Ectodermal cell (in vitro differentiated cells): ENCODE measurements around the gene RASGEF1B.

Source experiments
- H3K27ac ChIP-seq: 2 replicates; pipeline ENCODE4 v1.7.0; 2013; ENCODE audit warnings: mild to moderate bottlenecking, low read depth, low read length; ENCODE audit not compliant: insufficient read depth, poor library complexity, severe bottlenecking
- H3K27me3 ChIP-seq: 2 replicates; pipeline ENCODE4 v1.7.0; 2013; ENCODE audit warnings: mild to moderate bottlenecking, low read length; ENCODE audit not compliant: insufficient read depth, control insufficient read depth, poor library complexity, severe bottlenecking
- H3K36me3 ChIP-seq: one replicate; pipeline ENCODE4 v1.7.0; 2013; ENCODE audit warnings: low read length; ENCODE audit not compliant: control insufficient read depth, insufficient read depth
- H3K4me1 ChIP-seq: one replicate; pipeline ENCODE4 v1.7.0; 2013; ENCODE audit warnings: low read length; ENCODE audit not compliant: control insufficient read depth, insufficient read depth
- H3K4me3 ChIP-seq: 2 replicates; pipeline ENCODE4 v1.7.0; 2013; ENCODE audit warnings: low read depth, low read length, control low read depth; ENCODE audit not compliant: insufficient read depth
- H3K9me3 ChIP-seq: 2 replicates; pipeline ENCODE4 v1.7.0; 2013; ENCODE audit warnings: mild to moderate bottlenecking, low read length, moderate library complexity; ENCODE audit not compliant: control insufficient read depth
- WGBS, 2 experiments: methylation state at CpG; one replicate each; pipeline ENCODE4 v1.1.7; 2013; ENCODE audit warnings: missing lambda C conversion rate in 2 of 2; 5-methylcytosine and 5-hydroxymethylcytosine counted together

The RASGEF1B gene

DNA sequence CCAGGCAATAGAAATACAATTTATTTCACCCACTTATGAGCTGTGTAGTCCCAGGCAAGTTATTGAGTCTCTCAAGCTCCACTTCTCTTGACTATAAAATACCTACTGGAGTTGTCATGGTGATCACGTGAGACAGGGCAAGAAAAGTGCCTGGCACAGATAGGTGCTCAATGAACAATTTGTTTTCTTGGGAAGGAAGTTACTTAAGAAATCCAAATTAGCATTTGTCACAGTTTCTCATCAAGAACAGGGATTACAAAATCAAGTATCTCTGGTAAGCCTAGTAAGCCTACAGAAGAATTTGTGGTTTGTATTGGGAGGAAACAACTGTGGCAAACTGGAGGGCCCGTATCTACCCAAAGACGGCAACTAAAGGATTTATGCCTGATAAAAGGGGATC is 37.5 kb upstream of the RASGEF1B start:
- Histone ChIP-seq H3K27ac (no peak overlapping the region), H3K9me3 (no peaks in the 10 kb centered on the region), H3K4me1 (peaks cover 10% of the 10 kb centered on the region), H3K36me3 (no peaks in the 10 kb centered on the region), H3K27me3 (no peaks in the 10 kb centered on the region), H3K4me3 (no peak overlapping the region)
- 88 to 97% methylated on average over 3 of the region's 3 CpGs for WGBS, 2 experiments

DNA sequence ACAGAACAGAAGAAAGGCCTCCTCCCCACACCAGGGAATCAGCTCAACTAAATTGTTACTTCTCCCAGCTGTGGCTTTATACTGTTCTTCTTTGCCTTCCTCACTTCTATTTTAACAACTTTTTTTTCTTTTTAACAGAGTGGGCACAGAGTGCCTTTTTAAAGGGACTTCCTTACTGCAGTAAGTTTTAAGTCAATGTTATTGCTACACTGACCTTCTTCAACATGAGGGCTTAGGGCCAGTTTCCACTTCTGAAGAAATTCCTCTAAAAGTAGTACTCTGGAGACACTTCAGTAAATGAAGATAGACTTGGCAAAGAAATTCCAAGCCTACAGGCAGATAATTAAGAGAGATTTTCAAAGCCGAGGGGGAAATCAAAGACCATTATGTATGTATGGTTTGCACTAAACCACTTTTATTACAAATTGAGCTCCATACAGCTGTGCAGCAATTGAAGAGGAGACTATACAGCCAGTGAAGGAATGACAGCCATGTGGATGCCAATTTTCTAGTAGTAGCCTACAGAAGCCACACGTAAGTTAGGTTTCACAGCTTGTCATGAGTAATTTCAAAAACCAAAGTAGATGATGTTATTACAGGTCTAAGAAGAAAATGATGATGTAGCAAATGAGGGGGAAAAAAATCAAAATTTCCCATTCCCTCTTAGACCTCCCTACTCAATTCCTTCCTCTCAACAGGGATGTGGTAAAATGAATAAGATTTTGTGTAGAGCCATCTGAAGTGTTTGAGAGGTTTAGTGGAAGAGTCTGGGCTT is 36.9 kb upstream of the RASGEF1B start:
- Histone ChIP-seq H3K36me3 (no peaks in the 10 kb centered on the region), H3K27ac (no peak overlapping the region), H3K4me3 (no peak overlapping the region), H3K9me3 (no peaks in the 10 kb centered on the region), H3K4me1 (peaks cover 10% of the 10 kb centered on the region), H3K27me3 (no peaks in the 10 kb centered on the region)
- WGBS, 2 experiments = 86 to 97% methylated on average over 2 of the region's 2 CpGs

GRCh38 chr4:81507530-81507929 is 35.8 kb upstream of the RASGEF1B start:
- WGBS, 2 experiments = 45 to 56% methylated on average over 1 of the region's 1 CpG
- peaks cover 7% of the 10 kb centered on the region for H3K4me1 ChIP-seq
- H3K36me3 ChIP-seq = no peaks in the 10 kb centered on the region

DNA sequence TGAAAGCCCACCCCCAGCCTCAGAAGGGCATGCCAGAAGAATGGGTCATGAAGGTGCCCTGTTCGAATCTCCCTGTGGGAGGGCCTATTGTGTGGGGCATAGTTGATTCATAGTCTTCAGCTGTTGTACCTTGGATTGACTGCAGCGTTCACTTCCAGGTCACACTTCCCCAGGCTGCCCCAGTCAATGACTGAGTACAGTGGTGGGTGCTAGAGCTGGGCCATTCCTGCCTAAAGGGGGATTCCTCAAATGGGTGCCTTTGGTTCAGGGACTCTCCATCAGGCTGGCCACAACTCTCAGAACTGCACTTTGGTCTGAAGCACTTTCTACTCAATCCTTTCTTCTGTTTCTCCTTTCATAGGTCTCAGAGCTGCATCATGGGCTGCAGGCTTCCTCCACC is 35.0 kb upstream of the RASGEF1B start:
- no peaks in the 10 kb centered on the region for H3K27me3 ChIP-seq
- no peak overlapping the region for H3K27ac ChIP-seq
- H3K4me1 ChIP-seq = no peaks in the 10 kb centered on the region
- H3K9me3 ChIP-seq = no peaks in the 10 kb centered on the region
- 88 to 93% methylated on average over 2 of the region's 2 CpGs for WGBS, 2 experiments
- no peak overlapping the region for H3K4me3 ChIP-seq
- no peaks in the 10 kb centered on the region for H3K36me3 ChIP-seq

More at GRCh38 chr4:81507530-81507929, 35.8 kb upstream of the RASGEF1B start:
- H3K9me3 ChIP-seq = no peaks in the 10 kb centered on the region
- no peak overlapping the region for H3K27ac ChIP-seq
- no peaks in the 10 kb centered on the region for H3K27me3 ChIP-seq
- H3K4me3 ChIP-seq = no peak overlapping the region

- no peaks in the 10 kb centered on the region for H3K27me3 ChIP-seq
- no peaks in the 10 kb centered on the region for H3K36me3 ChIP-seq
- 91% methylated on average over 2 of the region's 2 CpGs for WGBS, 2 experiments
- H3K4me3 ChIP-seq = no peak overlapping the region
- H3K4me1 ChIP-seq = no peaks in the 10 kb centered on the region
- H3K27ac ChIP-seq = no peak overlapping the region
- H3K9me3 ChIP-seq = no peaks in the 10 kb centered on the region
Measured at GRCh38 chr4:81505726-81506125, 34.0 kb upstream of the RASGEF1B start.

- Histone ChIP-seq H3K27ac (no peak overlapping the region), H3K4me3 (no peak overlapping the region), H3K36me3 (no peaks in the 10 kb centered on the region), H3K9me3 (no peaks in the 10 kb centered on the region), H3K4me1 (no peaks in the 10 kb centered on the region), H3K27me3 (no peaks in the 10 kb centered on the region)
- WGBS, 2 experiments = 94 to 97% methylated on average over 8 of the region's 8 CpGs
Measured at GRCh38 chr4:81505004-81505598, 33.4 kb upstream of the RASGEF1B start.

- 83 to 91% methylated on average over 5 to 6 of the region's 6 CpGs for WGBS, 2 experiments
- Histone ChIP-seq H3K9me3 (no peaks in the 10 kb centered on the region), H3K4me1 (peaks cover 6% of the 10 kb centered on the region), H3K27ac (no peak overlapping the region), H3K36me3 (no peaks in the 10 kb centered on the region), H3K4me3 (no peak overlapping the region), H3K27me3 (no peaks in the 10 kb centered on the region)
Measured at GRCh38 chr4:81504112-81505003, 32.7 kb upstream of the RASGEF1B start.

- peaks cover 14% of the 10 kb centered on the region for H3K4me1 ChIP-seq
- whole genome bisulfite sequencing, 2 experiments = 95 to 96% methylated on average over 3 to 4 of the region's 4 CpGs
- H3K36me3 ChIP-seq = no peaks in the 10 kb centered on the region
- H3K4me3 ChIP-seq = no peak overlapping the region
- H3K27ac ChIP-seq = no peak overlapping the region
- no peaks in the 10 kb centered on the region for H3K27me3 ChIP-seq
- H3K9me3 ChIP-seq = no peaks in the 10 kb centered on the region
Measured at GRCh38 chr4:81503586-81503985, 31.9 kb upstream of the RASGEF1B start.

DNA sequence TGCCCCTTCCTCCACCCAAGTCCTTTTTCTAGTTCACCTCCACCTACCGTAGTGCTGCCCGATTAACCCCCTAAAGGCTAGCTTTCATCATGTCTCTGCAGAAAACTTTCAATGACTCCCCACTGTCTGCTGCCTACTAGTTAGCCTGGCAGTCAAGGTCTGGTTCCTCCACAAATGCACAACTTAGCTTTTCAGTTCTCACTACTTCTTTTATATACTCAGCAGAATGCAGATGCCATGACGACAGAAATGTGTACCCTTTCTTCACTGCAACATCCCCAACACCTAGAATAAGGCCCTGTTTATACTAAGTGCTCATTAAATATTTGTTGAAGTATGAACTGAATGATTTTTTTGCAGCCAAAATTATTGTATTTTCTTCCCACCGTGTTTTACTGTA is 30.9 kb upstream of the RASGEF1B start:
- Histone ChIP-seq H3K4me3 (no peak overlapping the region), H3K4me1 (peaks cover 16% of the 10 kb centered on the region), H3K36me3 (no peaks in the 10 kb centered on the region), H3K9me3 (no peaks in the 10 kb centered on the region), H3K27ac (no peak overlapping the region), H3K27me3 (no peaks in the 10 kb centered on the region)
- 85 to 87% methylated on average over 4 of the region's 4 CpGs for WGBS, 2 experiments

DNA sequence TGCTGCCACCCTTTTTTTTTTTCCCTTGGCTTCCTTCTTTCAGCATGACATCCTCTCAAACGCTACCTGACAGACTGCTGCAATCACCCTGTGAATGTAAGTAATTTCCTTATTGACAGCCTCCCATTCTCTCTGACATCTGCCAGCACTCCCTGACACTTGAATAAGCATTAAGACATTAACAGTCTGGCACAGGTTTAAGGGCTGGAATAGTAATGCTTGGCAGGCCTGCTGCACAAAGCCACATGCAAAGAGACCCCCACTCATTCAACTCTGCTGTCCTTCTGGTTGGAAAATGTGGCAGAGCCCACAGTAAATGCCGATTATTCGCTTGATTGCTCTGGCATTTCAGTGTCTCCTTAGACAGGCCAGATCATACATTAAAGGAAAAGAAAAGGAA is 28.1 kb upstream of the RASGEF1B start:
- Histone ChIP-seq H3K4me3 (no peak overlapping the region), H3K27me3 (no peaks in the 10 kb centered on the region), H3K9me3 (no peaks in the 10 kb centered on the region), H3K27ac (no peak overlapping the region), H3K4me1 (peaks cover 16% of the 10 kb centered on the region), H3K36me3 (no peaks in the 10 kb centered on the region)
- 67 to 92% methylated on average over 2 to 3 of the region's 3 CpGs for WGBS, 2 experiments
